Esophagus muscularis mucosa (tissue), 4 donors: ENCODE measurements around the gene NMRK1. TPM values are rescaled to one million over a fixed set of nuclear protein-coding genes. Genes with fewer than 3 reads are reported as not detected.

Source experiments
- DNase-seq: peaks from one replicate; pipeline ENCODE4 v3.0.0-alpha.2; 2017; ENCODE audit errors: extremely low spot score
- H3K27ac ChIP-seq, 4 donors: fragments of 200-600 bp; sonication (generic); replicated peaks in 1 of 4; 1 replicate in 3 of 4; 2 replicates in 1 of 4; pipeline ENCODE4 v1.5.1; 2016 to 2019; ENCODE audit warnings: mild to moderate bottlenecking in 1 of 4
- H3K27me3 ChIP-seq, 4 donors: fragments of 200-600 bp; sonication (generic); one replicate each; pipeline versions ENCODE4 v1.5.1 to v1.6.0; 2016 to 2019
- H3K36me3 ChIP-seq, 4 donors: fragments of 200-600 bp; sonication (generic); one replicate each; pipeline ENCODE4 v1.5.1; 2016 to 2019
- H3K4me1 ChIP-seq, 4 donors: fragments of 200-600 bp; sonication (generic); one replicate each; pipeline ENCODE4 v1.5.1; 2016 to 2019
- H3K4me3 ChIP-seq, 4 donors: fragments of 200-600 bp; sonication (generic); 1 replicate in 2 of 4; 2 replicates in 2 of 4; pipeline ENCODE4 v1.5.1; 2016 to 2019; ENCODE audit warnings: mild to moderate bottlenecking in 4 of 4, moderate library complexity in 1 of 4
- H3K9me3 ChIP-seq, 4 donors: fragments of 200-600 bp; sonication (generic); 1 replicate in 3 of 4; 2 replicates in 1 of 4; pipeline ENCODE4 v1.5.1; 2016 to 2019
- CTCF ChIP-seq, 3 experiments: fragments of 200-600 bp in 2 of 3; fragments of 450-650 bp in 1 of 3; sonication (generic) in 2 of 3; IDR thresholded peaks; one replicate each; pipeline ENCODE4 v1.5.1; 2017 to 2019; ENCODE audit warnings: antibody characterized with exemption in 3 of 3, mild to moderate bottlenecking in 2 of 3, moderate library complexity in 1 of 3
- EP300 ChIP-seq: sonication (generic); formaldehyde crosslinking; IDR thresholded peaks from one replicate; pipeline ENCODE4 v1.6.1; 2017; ENCODE audit warnings: antibody characterized with exemption
- POLR2A ChIP-seq: fragments of 450-650 bp; IDR thresholded peaks from one replicate; pipeline ENCODE4 v1.6.1; 2017; ENCODE audit warnings: antibody characterized with exemption, moderate library complexity, mild to moderate bottlenecking, low read depth
- POLR2AphosphoS5 ChIP-seq, 2 donors: sonication (generic); formaldehyde crosslinking; IDR thresholded peaks; one replicate each; pipeline ENCODE4 v1.6.1; 2017; ENCODE audit warnings: antibody characterized with exemption in 2 of 2
- WGBS: methylation state at CpG from one replicate; pipeline ENCODE4 v1.1.5; 2018; 5-methylcytosine and 5-hydroxymethylcytosine counted together
- intact Hi-C: fragments of 100-400 bp; cut with DNase I; formaldehyde crosslinking; loops from one replicate; pipeline ENCODE4 v1.15.1; 2023
- total RNA-seq, 4 donors: library from RNA; depleted of rRNA; stranded (reverse); fragments of >200 nt; gene quantifications; one replicate each; pipeline versions ENCODE4 v1.1.0 to v1.2.1, GENCODE V29; 2016

NMRK1 gene
- total RNA-seq, 4 donors from 2014 or later, result 5.4 to 18.3 (median 10.0) TPM

DNA sequence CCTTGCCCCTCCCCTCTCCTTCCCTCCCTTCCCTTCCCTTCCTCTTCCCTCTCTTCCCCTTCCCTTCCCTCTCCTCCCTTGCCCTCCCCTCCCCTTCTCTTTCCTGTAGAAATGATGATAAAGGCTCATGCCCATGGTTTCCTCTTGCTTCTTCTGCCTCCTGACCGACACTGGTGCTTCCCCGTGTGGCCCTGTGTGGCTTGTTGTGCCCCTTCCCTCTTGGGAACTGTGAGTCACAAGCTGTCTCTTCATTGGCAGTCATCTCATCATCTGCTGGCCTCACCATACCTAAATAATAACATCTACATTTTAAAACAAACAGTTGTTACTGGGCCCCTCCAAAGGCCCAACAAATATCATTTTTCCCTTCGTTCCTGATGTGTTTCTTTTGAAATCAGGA, 48.2 kb downstream of the NMRK1 start:
- H3K27ac ChIP-seq, result no peak overlapping the region
- no peak for DNase-seq
- 72% methylated on average over 3 of the region's 3 CpGs for WGBS
- no peak overlapping the region for H3K4me3 ChIP-seq
- H3K4me1 ChIP-seq, result no peaks in the 10 kb centered on the region
- peaks cover 0 to 7% (median 0%) of the 10 kb centered on the region in 4 donors for H3K27me3 ChIP-seq
- intact Hi-C loops, result no loop called here
- H3K36me3 ChIP-seq, result no peaks in the 10 kb centered on the region
- no peaks in the 10 kb centered on the region for H3K9me3 ChIP-seq
- TF ChIP-seq CTCF (IDR thresholded peaks at IDR 0.05) (no peak), POLR2AphosphoS5 (IDR thresholded peaks at IDR 0.05) (no peak), EP300 (no peak), POLR2A (no peak)

DNA sequence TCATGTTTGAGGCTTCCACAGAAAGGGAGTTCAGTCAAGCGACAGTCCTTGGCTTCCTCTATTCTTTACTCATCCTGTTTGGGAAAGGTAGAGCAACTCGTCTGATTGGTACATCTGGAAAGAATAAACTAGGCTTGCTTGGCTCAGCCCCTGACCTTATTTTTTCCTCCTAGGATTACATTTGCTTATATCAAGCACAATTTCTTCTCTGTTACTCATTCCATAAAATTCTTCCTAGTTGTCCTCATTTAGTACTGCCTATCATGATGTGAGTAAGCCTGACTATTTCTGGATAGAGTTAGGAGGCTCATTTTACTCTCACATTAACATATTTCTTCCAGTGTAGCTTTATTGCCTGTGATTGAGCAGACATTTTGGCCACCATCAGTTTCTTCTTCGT, 48.9 kb downstream of the NMRK1 start:
- H3K4me3 ChIP-seq, result no peak overlapping the region
- WGBS, result 57% methylated on average over 3 of the region's 3 CpGs
- H3K9me3 ChIP-seq, result no peaks in the 10 kb centered on the region
- no peaks in the 10 kb centered on the region for H3K36me3 ChIP-seq
- H3K27me3 ChIP-seq, result peaks cover 0 to 9% (median 0%) of the 10 kb centered on the region in 4 donors
- H3K27ac ChIP-seq, result no peak overlapping the region
- H3K4me1 ChIP-seq, result no peaks in the 10 kb centered on the region
- no peak for TF ChIP-seq POLR2A
- TF ChIP-seq CTCF (IDR thresholded peaks at IDR 0.05), result no peak
- no peak for TF ChIP-seq EP300
- no peak for TF ChIP-seq POLR2AphosphoS5 (IDR thresholded peaks at IDR 0.05)
- DNase-seq, result no peak
- intact Hi-C loops, result no loop called here

- H3K27me3 ChIP-seq, result peaks cover 0 to 9% (median 0%) of the 10 kb centered on the region in 4 donors
- H3K4me1 ChIP-seq, result no peaks in the 10 kb centered on the region
- H3K4me3 ChIP-seq, result no peak overlapping the region
- no peak for TF ChIP-seq CTCF (IDR thresholded peaks at IDR 0.05)
- no peak for TF ChIP-seq EP300
- TF ChIP-seq POLR2AphosphoS5 (IDR thresholded peaks at IDR 0.05), result no peak
- TF ChIP-seq POLR2A, result no peak
- WGBS, result 87% methylated on average over 3 of the region's 3 CpGs
- H3K9me3 ChIP-seq, result no peaks in the 10 kb centered on the region
- intact Hi-C loops, result no loop called here
- no peak for DNase-seq
- no peaks in the 10 kb centered on the region for H3K36me3 ChIP-seq
- no peak overlapping the region for H3K27ac ChIP-seq
Observed at GRCh38 chr9:75036793-75037192, 51.2 kb downstream of the NMRK1 start.

DNA sequence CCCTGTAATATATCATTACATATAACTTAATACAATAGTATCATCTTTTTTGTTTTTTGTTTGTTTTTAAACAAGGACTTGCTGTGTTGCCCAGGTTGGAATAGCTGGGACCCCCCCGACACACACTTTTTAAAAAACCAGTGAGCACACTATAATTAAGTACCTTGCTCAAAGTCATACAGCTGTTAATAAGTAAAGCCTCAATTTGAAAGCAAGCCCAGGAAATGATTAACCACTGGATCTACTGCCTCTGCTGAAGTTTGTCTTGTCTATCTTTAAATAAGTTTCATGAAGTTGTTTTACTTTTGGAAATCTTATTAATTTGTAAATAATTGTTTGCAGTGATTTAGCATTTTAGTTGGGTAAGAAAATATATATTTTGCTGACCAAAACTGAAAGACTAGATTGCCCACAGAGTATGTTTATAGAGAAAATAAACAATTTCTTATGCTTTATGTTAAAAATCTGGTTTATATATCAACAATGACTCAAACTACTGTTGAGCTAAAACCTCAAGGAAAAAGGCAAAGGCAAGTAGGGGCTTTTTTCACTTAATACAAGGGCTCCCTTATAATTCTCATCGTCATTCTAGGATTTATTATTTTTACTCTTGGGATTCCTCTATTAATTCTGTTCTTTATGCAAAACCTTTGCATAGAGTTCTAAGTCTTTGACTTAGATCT, 54.0 kb downstream of the NMRK1 start:
- Histone ChIP-seq H3K36me3 (no peaks in the 10 kb centered on the region), H3K4me3 (no peak overlapping the region), H3K9me3 (no peaks in the 10 kb centered on the region), H3K27ac (no peak overlapping the region), H3K27me3 (peaks cover 0 to 9% (median 0%) of the 10 kb centered on the region in 4 donors), H3K4me1 (peaks cover 0 to under 1% (median under 1%) of the 10 kb centered on the region in 4 donors)
- no peak for TF ChIP-seq POLR2A
- no peak for TF ChIP-seq EP300
- TF ChIP-seq CTCF (IDR thresholded peaks at IDR 0.05), result no peak
- no peak for TF ChIP-seq POLR2AphosphoS5 (IDR thresholded peaks at IDR 0.05)
- 57% methylated on average over 2 of the region's 2 CpGs for WGBS
- no peak for DNase-seq
- intact Hi-C loops, result no loop called here
